GM10266 (cell line): ENCODE measurements around the gene ALDH1L1.

Source experiments
- DNase-seq: peaks from one replicate; pipeline ENCODE4 v3.0.0; 2012; ENCODE audit errors: extremely low spot score
- TF ChIP-seq, protein P1 (sequence below): IDR thresholded peaks from 2 replicates; pipeline ENCODE4 v1.5.1; 2012; ENCODE audit warnings: mild to moderate bottlenecking, low read depth; ENCODE audit not compliant: control insufficient read depth, insufficient read depth; ENCODE audit errors: missing control alignments

ALDH1L1 gene

DNA sequence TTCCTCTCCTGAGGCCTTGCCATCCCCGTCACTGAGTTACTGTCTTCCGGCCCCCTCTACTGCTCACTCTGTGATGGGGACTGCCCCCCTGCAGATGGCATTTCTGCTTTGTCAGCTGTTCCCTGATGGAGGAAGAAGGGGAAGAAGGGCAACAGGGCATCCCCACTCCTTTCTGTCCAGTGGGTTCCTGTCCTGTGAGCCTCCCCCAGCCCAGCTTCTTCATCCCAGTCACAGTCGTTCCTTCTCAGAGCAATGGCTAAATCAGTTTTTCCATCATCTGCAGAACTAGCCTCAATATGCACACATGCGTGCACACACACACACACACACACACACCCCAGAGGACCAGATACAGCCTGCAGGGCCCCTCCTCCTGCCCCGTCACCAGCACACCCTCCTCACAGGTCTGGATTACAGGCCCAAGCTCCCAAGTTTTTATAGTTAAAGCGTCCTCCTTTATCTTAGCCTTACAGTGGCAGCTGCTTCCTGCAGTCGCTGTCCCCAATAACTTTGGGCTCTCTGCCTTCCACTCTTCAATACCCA, 21.4 kb downstream of the ALDH1L1 start:
- no peak for DNase-seq
- TF ChIP-seq, protein P1, sequence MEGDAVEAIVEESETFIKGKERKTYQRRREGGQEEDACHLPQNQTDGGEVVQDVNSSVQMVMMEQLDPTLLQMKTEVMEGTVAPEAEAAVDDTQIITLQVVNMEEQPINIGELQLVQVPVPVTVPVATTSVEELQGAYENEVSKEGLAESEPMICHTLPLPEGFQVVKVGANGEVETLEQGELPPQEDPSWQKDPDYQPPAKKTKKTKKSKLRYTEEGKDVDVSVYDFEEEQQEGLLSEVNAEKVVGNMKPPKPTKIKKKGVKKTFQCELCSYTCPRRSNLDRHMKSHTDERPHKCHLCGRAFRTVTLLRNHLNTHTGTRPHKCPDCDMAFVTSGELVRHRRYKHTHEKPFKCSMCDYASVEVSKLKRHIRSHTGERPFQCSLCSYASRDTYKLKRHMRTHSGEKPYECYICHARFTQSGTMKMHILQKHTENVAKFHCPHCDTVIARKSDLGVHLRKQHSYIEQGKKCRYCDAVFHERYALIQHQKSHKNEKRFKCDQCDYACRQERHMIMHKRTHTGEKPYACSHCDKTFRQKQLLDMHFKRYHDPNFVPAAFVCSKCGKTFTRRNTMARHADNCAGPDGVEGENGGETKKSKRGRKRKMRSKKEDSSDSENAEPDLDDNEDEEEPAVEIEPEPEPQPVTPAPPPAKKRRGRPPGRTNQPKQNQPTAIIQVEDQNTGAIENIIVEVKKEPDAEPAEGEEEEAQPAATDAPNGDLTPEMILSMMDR, result no peak

DNA sequence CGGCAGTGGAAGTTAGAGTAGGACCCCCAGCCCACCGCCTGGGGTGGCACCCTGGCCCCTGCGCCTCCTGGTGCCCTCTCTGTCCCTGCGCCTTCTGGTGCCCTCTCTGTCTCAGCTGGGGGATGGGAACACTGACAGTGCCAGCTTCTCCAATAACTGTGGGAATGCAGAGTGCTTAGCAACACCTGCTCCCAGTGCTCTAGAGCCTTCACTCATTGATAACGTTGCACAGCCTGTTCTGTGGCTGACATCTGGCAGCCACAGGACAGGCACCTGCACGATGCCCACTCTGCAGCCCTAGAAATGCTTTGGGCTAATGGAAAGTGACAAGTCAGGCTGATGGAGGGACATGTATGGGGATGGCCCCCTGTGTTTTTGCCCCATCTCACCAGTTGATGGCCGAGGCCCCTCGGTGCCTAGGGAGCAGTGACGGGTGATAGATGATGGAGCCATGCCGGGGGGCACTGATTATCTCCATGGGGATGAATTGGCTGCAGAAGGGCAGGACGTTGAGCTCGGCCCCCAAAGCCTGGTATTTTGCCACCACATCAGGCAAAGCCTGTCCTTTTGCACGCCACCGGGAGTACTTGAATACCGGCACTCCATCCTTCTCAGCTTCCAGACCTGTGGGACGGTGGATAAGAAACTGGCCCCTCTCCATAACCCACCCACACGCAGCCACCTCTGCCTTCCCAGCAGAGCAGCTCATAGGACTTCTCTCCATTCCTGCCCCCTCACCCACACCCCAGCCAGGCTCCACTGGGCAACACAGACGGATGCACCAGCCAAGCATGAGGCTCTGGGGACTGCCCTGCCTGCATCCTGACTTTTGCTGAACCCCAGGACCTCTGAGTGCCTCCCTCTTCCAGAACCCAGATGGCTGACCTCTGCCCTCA, 22.1 kb downstream of the ALDH1L1 start:
- no peak for DNase-seq
- TF ChIP-seq, protein P1, result no peak

DNA sequence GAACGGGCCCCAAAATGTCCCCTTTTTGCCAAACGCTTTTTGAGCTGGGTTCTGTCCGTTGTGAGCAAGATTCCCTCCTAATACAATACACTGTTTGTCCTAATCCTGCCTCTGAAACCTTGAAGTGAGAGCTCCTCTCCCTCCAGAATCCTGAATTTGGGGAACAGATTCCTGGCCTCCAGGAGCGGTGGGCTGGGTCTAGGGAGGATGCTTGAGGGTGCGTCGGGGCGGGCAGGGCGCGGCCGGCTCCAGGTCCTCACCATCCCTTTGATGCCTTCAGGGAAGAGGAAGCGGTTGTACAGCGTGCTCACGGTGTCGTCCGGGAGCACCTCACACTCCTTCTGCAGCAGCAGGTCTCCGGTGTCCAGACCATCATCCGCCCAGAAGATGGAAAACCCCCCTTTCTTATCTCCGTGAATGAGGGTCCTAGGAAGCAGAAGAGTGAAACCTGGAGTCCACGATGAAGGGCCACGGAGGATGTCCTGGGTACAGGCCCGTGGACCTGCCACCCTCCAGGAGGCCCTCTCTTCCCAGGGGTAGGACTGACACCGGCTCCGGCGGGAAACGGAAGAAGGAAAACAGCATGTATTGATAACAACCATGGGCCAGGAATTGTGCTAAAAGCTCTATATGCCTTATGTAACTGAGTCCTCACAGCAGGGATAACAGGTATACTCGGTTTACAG, 23.2 kb downstream of the ALDH1L1 start:
- TF ChIP-seq, protein P1, result no peak
- no peak for DNase-seq

DNA sequence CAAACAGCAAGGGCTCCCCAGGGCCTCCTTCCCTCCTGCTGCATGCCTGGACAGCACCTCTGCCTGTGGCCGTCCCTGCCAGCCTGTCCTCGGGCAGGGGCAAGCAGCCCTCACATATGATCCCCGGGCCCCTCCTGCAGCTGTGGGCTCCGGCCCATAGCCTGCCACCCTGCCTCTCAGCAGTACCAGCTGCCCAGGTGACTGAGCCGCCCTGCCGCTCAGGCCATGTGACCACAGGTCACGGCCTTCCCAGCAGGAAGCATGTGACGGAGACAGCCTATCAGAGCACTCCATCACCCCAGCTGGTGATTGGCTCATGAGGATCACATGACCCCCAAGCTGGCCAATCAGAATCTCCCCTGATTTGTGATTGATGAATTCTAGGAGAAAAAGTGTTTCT, 23.9 kb downstream of the ALDH1L1 start:
- no peak for DNase-seq
- TF ChIP-seq, protein P1, result no peak

DNA sequence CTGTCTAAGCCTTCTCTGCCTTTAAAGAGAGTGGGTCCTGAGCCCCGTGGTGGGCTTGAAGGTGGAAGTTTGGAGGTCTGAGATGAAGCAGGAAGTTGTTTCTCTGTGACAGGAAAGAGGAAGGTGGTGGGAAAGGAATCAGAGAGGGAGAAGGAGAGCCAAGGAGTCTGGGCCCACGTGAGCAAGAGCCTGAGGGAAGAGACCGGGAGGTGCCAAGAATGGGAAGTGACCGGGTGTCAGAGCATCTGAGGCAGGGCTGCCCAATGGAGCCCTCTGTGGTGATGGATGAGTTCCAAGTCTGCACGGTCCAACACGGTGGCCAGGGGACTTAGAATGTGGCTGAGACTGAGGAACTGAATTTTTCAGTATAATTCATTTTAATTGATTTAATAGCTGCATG, 24.6 kb downstream of the ALDH1L1 start:
- TF ChIP-seq, protein P1, result no peak
- no peak for DNase-seq

DNA sequence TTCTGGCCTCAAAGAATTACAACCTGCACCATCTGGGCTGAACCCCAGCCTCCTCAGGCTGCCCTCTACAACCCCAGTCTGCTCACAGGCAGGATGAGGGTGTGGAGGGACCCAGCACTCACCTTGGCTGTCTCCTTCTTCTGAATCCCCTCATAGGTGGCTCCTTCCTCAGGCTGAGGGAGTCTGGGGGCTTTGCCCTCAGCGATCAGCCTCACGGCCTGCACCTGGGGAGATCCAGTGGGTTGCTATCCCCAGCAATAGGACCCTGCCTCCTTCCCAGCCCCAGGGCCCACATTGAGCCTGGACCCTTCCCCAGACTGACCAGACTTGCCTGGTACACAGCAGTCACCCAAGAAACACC, 25.1 kb downstream of the ALDH1L1 start:
- TF ChIP-seq, protein P1, result no peak
- DNase-seq, result no peak
